AG04450 (cell line): Measurements from ENCODE around the gene PPM1A. TPM values are rescaled to one million over a fixed set of nuclear protein-coding genes. Genes with fewer than 3 reads are reported as not detected.

Source experiments
- CTCF ChIA-PET: fragments of 300-600, 350-600 bp; formaldehyde crosslinking; extraction: SDS; loops from one replicate; lab custom pipeline; 2022; ENCODE audit warnings: antibody characterized with exemption, inconsistent platforms; lab: Charles Lee
- POLR2A ChIA-PET: fragments of 350-600 bp; formaldehyde crosslinking; extraction: SDS; loops from one replicate; lab custom pipeline; 2021; ENCODE audit warnings: antibody characterized with exemption, inconsistent platforms; lab: Yijun Ruan, JAX
- DNase-seq: peaks from one replicate; pipeline ENCODE4 v3.0.0-alpha.2; 2011; ENCODE audit warnings: low read depth, low spot score
- H3K27ac ChIP-seq: one replicate; pipeline ENCODE4 v1.5.1; 2012; ENCODE audit warnings: low read depth, low read length, control low read depth
- H3K27me3 ChIP-seq: one replicate; pipeline ENCODE4 v1.6.0; 2012; ENCODE audit warnings: low read length; ENCODE audit not compliant: control insufficient read depth, insufficient read depth
- H3K4me3 ChIP-seq: 2 replicates; pipeline ENCODE4 v1.5.1; 2011; ENCODE audit warnings: mild to moderate bottlenecking, low read depth, low read length, control low read depth
- H3K9me3 ChIP-seq: 2 replicates; pipeline ENCODE4 v1.5.1; 2012; ENCODE audit warnings: low read length; ENCODE audit not compliant: control insufficient read depth, insufficient read depth
- polyA plus RNA-seq: library from polyadenylated mRNA; depleted of rRNA; stranded (reverse); fragments of >200 nt; gene quantifications from 2 replicates; pipeline ENCODE4 v1.2.3, GENCODE V29; 2011
- TF ChIP-seq, protein P1 (sequence below): IDR thresholded peaks from 2 replicates; pipeline ENCODE4 v1.5.1; 2011; ENCODE audit warnings: low read depth, low read length, control low read depth, inconsistent platforms

Gene PPM1A
- polyA plus RNA-seq, 1 experiment: 44.1 TPM

DNA sequence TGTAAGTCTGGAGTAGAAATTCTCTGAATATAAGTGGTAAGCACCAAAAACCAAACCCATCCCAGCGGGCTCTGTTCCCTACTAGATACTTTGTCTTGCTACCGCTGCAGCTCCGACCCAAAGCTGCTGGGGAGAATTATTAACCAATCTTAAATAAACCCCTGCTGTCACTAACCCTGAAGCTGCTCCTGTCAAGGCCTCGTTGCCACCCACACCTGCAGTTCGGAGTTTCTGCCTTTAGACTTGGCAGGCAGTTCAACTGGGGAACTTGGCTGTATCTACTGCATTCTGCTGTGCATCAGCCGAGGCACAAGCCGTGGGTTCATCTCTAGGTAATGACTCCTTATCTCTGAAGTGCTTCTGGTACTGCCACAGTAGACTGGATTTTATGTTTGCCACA is 55.5 kb downstream of the PPM1A start:
- TF ChIP-seq, protein P1, sequence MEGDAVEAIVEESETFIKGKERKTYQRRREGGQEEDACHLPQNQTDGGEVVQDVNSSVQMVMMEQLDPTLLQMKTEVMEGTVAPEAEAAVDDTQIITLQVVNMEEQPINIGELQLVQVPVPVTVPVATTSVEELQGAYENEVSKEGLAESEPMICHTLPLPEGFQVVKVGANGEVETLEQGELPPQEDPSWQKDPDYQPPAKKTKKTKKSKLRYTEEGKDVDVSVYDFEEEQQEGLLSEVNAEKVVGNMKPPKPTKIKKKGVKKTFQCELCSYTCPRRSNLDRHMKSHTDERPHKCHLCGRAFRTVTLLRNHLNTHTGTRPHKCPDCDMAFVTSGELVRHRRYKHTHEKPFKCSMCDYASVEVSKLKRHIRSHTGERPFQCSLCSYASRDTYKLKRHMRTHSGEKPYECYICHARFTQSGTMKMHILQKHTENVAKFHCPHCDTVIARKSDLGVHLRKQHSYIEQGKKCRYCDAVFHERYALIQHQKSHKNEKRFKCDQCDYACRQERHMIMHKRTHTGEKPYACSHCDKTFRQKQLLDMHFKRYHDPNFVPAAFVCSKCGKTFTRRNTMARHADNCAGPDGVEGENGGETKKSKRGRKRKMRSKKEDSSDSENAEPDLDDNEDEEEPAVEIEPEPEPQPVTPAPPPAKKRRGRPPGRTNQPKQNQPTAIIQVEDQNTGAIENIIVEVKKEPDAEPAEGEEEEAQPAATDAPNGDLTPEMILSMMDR: no peak
- no peak overlapping the region for H3K27ac ChIP-seq
- POLR2A ChIA-PET: no interaction called here
- no peak for DNase-seq
- no peak overlapping the region for H3K4me3 ChIP-seq
- CTCF ChIA-PET: no interaction called here
- no peaks in the 10 kb centered on the region for H3K27me3 ChIP-seq
- H3K9me3 ChIP-seq: no peaks in the 10 kb centered on the region

DNA sequence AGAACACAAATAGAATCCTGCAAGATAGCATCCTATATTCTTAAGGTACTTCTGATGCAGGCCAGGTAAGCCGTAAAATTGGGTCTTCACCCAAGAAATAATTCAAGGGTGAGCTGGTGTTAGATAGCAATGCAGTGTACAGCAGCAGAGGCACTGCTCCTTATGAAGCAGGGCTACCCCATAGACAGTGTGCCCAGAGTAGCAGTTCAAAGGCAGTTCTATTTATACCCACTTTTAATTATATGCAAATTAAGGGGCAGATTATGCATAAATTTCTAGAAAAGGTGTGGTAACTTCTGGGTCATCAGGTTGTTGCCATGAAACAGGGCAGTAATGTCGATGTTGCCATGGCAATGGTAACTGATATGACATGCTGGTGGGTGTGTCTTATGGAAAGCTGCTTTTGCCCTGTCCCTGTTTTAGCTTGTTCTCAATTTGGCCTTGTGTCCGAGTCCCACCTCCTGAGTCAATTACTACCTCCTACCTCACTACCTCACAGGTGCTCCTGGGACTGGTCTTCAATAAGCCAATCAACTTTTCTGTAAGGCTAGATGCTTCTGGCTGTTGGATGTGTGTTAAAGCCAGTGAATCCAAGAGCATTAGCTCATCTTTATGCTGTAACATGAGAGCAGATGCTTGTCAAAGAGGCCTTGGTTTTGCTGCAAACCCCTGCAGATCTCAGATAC is 61.0 kb downstream of the PPM1A start:
- Histone ChIP-seq H3K4me3 (no peak overlapping the region), H3K27ac (no peak overlapping the region), H3K27me3 (peaks cover under 1% of the 10 kb centered on the region), H3K9me3 (no peaks in the 10 kb centered on the region)
- TF ChIP-seq, protein P1: no peak
- ChIA-PET POLR2A (no interaction called here), CTCF (interaction anchor here (0.8 kb wide), 1 partner anchor 252 kb away, joined by 3 read pairs; no protein-coding TSS in a partner anchor)
- DNase-seq: no peak

DNA sequence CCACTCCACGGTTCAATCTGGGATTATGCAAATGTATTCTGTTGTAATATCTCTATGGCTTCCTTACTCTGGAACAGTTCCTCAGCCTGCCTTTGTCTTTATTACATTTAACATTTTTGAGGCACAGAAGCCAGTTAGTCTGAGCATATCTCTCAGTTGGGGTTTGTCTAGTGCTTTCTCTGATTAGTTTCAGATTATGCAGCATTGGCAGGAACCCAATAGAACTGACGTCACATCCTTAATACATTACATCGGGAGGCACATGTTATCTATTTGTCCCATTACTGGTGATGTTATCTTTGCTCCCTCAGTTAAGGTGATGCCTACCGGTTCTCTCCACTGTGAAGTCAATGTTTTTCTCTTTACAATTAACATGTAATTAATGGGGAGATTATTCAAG is 62.4 kb downstream of the PPM1A start:
- CTCF ChIA-PET: no interaction called here
- TF ChIP-seq, protein P1: no peak
- no peak overlapping the region for H3K4me3 ChIP-seq

DNA sequence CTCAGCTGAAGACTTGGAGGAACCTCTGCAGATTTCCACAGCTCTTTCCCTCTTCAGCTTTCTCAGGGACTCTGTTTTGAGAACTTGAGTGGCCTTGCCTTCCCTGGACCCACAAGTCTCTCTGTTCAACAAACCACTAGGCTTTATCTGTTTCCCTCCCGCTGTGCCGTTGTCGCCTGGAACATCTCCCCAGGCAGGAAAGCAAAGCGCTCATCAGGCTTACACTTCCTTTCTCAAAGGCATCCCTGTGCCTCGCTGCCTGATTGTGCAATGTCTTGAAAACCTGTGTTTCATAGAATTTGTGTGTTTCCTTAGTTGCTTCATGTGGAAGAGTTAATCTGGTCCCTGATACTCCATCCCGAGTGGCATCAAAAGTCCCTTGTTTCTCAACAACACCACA is 64.1 kb downstream of the PPM1A start:
- DNase-seq: no peak
- CTCF ChIA-PET: interaction anchor here (1.2 to 1.3 kb wide), 2 partner anchors 19 to 37 kb away, joined by 3 read pairs; no protein-coding TSS in a partner anchor

More for the DNA sequence above, 62.4 kb downstream of the PPM1A start:
- Histone ChIP-seq H3K27ac (no peak overlapping the region), H3K9me3 (no peaks in the 10 kb centered on the region), H3K27me3 (peaks cover 6% of the 10 kb centered on the region)
- no peak for DNase-seq
- POLR2A ChIA-PET: no interaction called here

More for the DNA sequence above, 64.1 kb downstream of the PPM1A start:
- peaks cover 12% of the 10 kb centered on the region for H3K27me3 ChIP-seq
- H3K27ac ChIP-seq: no peak overlapping the region
- POLR2A ChIA-PET: no interaction called here
- no peaks in the 10 kb centered on the region for H3K9me3 ChIP-seq
- H3K4me3 ChIP-seq: no peak overlapping the region
- TF ChIP-seq, protein P1: no peak
